Activated CD4-positive, alpha-beta T cell treated with anti-CD3 and anti-CD28 coated beads, Interleukin-2, amount 10 ng/mL, durations not matched to agents 7 days and 5 days (primary cell): ENCODE results near the gene ROBO1. TPM values are rescaled to one million over a fixed set of nuclear protein-coding genes. Genes with fewer than 3 reads are reported as not detected.

ENCODE experiments used
- CTCF ChIA-PET: fragments of 350-600 bp; sonication (Branson Sonifier 250); formaldehyde crosslinking; loops from one replicate; lab custom pipeline; 2021; ENCODE audit warnings: antibody characterized with exemption; lab: Charles Lee
- POLR2A ChIA-PET: fragments of 350-600 bp; sonication (Branson Sonifier 250); formaldehyde crosslinking; loops from one replicate; lab custom pipeline; 2021; ENCODE audit warnings: antibody characterized with exemption; lab: Charles Lee
- DNase-seq: peaks from one replicate; pipeline ENCODE4 v3.0.0-alpha.2; 2020
- H3K27ac Mint-ChIP-seq: one replicate; pipeline ENCODE4 v1.8.0; 2021; ENCODE audit warnings: mild to moderate bottlenecking, moderate library complexity, mixed read lengths
- H3K27me3 Mint-ChIP-seq: one replicate; pipeline ENCODE4 v1.8.0; 2021; ENCODE audit warnings: mixed read lengths
- H3K36me3 Mint-ChIP-seq: one replicate; pipeline ENCODE4 v1.8.0; 2021; ENCODE audit warnings: low read depth, mixed read lengths
- H3K4me1 Mint-ChIP-seq: one replicate; pipeline ENCODE4 v1.8.0; 2021; ENCODE audit warnings: mixed read lengths
- H3K4me3 Mint-ChIP-seq: one replicate; pipeline ENCODE4 v1.8.0; 2021; ENCODE audit warnings: mild to moderate bottlenecking, moderate library complexity, mixed read lengths
- H3K9me3 Mint-ChIP-seq: one replicate; pipeline ENCODE4 v1.8.0; 2021; ENCODE audit warnings: mixed read lengths
- total RNA-seq, 2 experiments: library from RNA; stranded (reverse); gene quantifications; one replicate each; pipeline ENCODE4 v1.2.3, GENCODE V29; 2021

The ROBO1 gene
- total RNA-seq, 2 experiments from 2014 or later = 0.55 to 0.62 TPM

GRCh38 chr3:79473993-79474392, 293.8 kb downstream of the ROBO1 start:
- H3K4me1 Mint-ChIP-seq = no peaks in the 10 kb centered on the region
- no peak overlapping the region for H3K27ac Mint-ChIP-seq
- ChIA-PET POLR2A (no interaction called here), CTCF (no interaction called here)
- peaks cover 2% of the 10 kb centered on the region for H3K9me3 Mint-ChIP-seq
- H3K27me3 Mint-ChIP-seq = no peaks in the 10 kb centered on the region
- no peak overlapping the region for H3K4me3 Mint-ChIP-seq
- no peak for DNase-seq
- H3K36me3 Mint-ChIP-seq = no peaks in the 10 kb centered on the region

DNA sequence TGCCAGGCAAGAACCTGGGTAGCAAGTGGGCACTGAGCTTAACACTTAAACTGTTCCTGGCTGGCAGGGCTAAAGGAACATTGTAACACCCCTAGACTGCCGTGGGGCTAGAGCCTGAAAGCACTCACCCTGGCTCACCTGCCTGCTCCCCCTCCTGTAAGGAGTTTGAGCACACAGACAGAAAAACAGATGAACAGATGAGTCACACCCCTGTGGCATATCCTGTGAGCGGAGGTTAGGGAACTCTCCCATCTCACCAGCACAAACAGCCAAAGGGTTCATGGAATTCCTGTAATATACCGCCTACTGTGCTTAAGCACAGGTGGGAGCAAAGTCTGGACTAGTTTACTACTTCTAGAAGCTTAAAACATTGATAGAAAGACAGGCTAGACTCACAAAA, 300.1 kb downstream of the ROBO1 start:
- H3K4me1 Mint-ChIP-seq = no peaks in the 10 kb centered on the region
- no peak overlapping the region for H3K4me3 Mint-ChIP-seq
- H3K27me3 Mint-ChIP-seq = no peaks in the 10 kb centered on the region
- no peaks in the 10 kb centered on the region for H3K36me3 Mint-ChIP-seq
- CTCF ChIA-PET = no interaction called here
- POLR2A ChIA-PET = no interaction called here
- no peak overlapping the region for H3K27ac Mint-ChIP-seq
- DNase-seq = no peak
- H3K9me3 Mint-ChIP-seq = peaks cover 2% of the 10 kb centered on the region

DNA sequence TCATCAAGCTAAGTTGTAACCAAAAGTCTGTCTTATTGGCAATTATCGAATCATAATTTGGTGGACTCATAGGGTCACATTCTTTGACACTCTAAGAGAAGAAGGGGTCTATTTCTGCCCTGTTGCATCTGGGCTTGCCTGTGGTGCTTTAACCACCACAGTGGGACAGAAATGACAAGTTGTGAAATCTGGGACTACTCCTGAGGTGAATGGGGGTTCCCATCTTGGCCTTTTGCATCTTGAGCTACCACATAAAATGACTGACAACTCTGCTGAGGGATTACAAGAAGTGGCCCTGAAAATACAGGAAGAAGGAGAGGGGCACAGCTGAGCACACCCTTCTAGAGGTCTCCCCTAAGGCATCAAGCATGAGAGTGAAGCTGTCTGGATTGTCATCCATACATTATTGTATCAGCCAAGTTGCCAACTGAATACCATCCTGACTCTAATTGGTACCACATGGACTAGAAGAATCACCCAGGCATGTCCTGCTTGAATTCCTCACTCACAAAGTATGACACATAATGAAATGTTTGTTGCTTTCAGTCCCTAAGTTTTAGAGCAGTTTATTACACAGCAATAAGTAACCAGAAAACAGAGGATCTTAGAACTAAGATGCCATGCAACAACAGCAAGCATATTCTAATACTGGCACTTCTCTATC, 306.5 kb downstream of the ROBO1 start:
- ChIA-PET POLR2A (no interaction called here), CTCF (no interaction called here)
- Mint-ChIP-seq H3K4me1 (no peaks in the 10 kb centered on the region), H3K27ac (no peak overlapping the region), H3K27me3 (no peaks in the 10 kb centered on the region), H3K4me3 (no peak overlapping the region), H3K36me3 (no peaks in the 10 kb centered on the region), H3K9me3 (peaks cover 2% of the 10 kb centered on the region)
- no peak for DNase-seq

DNA sequence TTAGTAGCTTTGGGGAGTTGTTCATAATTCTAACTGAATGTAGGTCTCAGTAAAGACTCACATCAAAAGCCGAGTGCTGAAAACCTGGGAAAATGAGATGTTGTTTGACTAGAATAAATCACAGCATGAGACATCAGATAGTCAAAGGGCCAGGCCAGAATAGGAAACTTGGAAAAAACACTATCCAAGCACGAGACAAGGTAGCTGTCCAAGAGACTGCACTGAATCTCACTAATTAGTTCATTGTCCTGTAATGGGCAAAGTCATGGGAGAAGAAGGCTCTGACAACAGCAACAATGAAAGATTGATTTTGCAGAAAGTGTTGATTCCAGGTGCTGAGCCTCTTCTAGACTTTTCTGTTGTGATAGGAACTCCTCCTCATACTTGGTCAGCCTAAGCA, 314.2 kb downstream of the ROBO1 start:
- ChIA-PET CTCF (no interaction called here), POLR2A (no interaction called here)
- Mint-ChIP-seq H3K9me3 (no peaks in the 10 kb centered on the region), H3K27me3 (no peaks in the 10 kb centered on the region), H3K4me3 (no peak overlapping the region), H3K27ac (no peak overlapping the region), H3K4me1 (no peaks in the 10 kb centered on the region), H3K36me3 (no peaks in the 10 kb centered on the region)
- no peak for DNase-seq

DNA sequence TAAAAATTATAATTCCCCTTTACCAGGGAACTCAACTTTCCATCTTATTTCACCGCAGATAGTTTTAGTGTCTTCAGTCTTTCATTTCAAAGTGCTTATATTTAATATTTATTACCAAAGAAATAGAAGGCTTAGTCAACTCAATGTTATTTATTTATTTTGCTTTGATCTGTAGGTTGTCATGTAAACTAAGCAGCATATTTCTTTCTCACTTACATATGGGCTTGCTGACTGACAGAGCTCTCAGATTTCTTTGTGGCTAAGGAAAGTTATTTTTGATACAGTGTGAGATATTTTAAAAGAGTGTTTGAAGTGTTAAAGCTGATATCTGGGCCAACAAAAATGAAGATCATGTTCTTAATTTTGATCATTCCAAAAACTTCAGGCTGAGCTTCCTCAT, 331.4 kb downstream of the ROBO1 start:
- Mint-ChIP-seq H3K4me1 (no peaks in the 10 kb centered on the region), H3K27ac (no peak overlapping the region), H3K9me3 (no peaks in the 10 kb centered on the region), H3K36me3 (no peaks in the 10 kb centered on the region), H3K27me3 (no peaks in the 10 kb centered on the region), H3K4me3 (no peak overlapping the region)
- ChIA-PET CTCF (no interaction called here), POLR2A (no interaction called here)
- DNase-seq = no peak

DNA sequence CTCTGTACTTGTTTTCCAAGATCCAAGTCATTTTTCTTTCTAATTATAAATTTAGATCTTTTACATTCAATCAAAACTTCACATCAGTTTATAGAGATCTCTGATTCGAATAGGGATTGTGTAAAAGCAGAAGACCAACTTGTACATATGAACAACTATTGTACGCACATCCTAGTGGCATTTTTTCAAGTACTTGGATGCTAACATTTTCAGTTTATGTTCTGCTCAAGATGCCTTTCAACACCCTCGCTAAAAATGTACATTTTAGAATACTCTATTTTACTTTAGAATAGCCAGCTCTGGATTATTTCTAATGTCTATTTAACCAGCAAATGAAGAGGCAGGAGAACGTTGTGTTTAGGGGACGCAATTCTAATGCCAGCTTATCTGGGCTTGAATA, 340.7 kb downstream of the ROBO1 start:
- CTCF ChIA-PET = no interaction called here
- POLR2A ChIA-PET = no interaction called here
- no peak for DNase-seq
- H3K27ac Mint-ChIP-seq = no peak overlapping the region
- H3K4me1 Mint-ChIP-seq = no peaks in the 10 kb centered on the region
- H3K36me3 Mint-ChIP-seq = no peaks in the 10 kb centered on the region
- H3K4me3 Mint-ChIP-seq = no peak overlapping the region
- peaks cover 4% of the 10 kb centered on the region for H3K9me3 Mint-ChIP-seq
- no peaks in the 10 kb centered on the region for H3K27me3 Mint-ChIP-seq

DNA sequence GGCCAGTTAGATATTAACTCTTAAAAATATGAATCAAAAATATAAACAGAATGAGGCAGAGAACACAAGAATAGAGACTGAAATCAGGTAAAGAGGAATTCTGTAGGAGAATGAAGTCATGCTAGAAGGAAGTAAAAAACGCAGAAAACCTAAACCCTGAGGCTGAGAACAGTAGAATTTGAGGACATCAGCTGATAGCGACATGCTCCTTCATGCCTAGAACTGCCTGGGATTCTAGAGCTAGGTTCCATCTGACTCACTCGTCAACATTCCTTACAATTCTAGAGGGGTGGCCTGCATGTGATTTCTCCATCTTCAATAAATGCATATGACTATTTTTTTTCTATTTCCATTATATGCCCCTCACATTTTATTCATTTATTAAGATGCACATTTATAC, 343.0 kb downstream of the ROBO1 start:
- ChIA-PET POLR2A (no interaction called here), CTCF (no interaction called here)
- Mint-ChIP-seq H3K27ac (no peak overlapping the region), H3K36me3 (no peaks in the 10 kb centered on the region), H3K4me3 (no peak overlapping the region), H3K9me3 (peaks cover 4% of the 10 kb centered on the region), H3K27me3 (no peaks in the 10 kb centered on the region), H3K4me1 (no peaks in the 10 kb centered on the region)
- DNase-seq = no peak

- POLR2A ChIA-PET = no interaction called here
- H3K9me3 Mint-ChIP-seq = peaks cover 6% of the 10 kb centered on the region
- DNase-seq = no peak
- H3K4me3 Mint-ChIP-seq = no peak overlapping the region
- no peaks in the 10 kb centered on the region for H3K4me1 Mint-ChIP-seq
- CTCF ChIA-PET = no interaction called here
- H3K36me3 Mint-ChIP-seq = no peaks in the 10 kb centered on the region
- no peaks in the 10 kb centered on the region for H3K27me3 Mint-ChIP-seq
- no peak overlapping the region for H3K27ac Mint-ChIP-seq
Observed at GRCh38 chr3:79423417-79423816, 344.4 kb downstream of the ROBO1 start.

DNA sequence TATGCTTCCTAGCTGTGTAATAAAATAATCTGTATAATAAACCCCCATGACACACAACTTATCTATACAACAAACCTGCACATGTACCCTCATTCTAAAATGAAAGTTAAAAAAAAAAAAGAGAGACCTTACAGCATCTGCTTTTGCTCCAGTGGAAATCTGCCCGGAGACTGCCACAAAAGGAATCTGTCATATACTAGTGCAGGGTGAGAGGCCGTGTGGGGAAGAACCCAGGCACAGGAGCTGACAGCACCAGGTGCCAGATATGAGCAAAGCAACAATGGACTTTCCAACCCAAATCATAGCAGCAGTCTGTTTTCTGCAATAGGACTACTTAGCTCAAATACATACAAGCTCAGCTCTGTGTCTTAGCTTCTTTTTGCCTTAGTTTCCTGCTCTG, 346.5 kb downstream of the ROBO1 start:
- no peak for DNase-seq
- Mint-ChIP-seq H3K9me3 (peaks cover 4% of the 10 kb centered on the region), H3K36me3 (no peaks in the 10 kb centered on the region), H3K27me3 (no peaks in the 10 kb centered on the region), H3K4me3 (no peak overlapping the region), H3K4me1 (no peaks in the 10 kb centered on the region), H3K27ac (no peak overlapping the region)
- CTCF ChIA-PET = no interaction called here
- POLR2A ChIA-PET = no interaction called here

GRCh38 chr3:79418855-79419621, 348.8 kb downstream of the ROBO1 start:
- ChIA-PET CTCF (no interaction called here), POLR2A (no interaction called here)
- Mint-ChIP-seq H3K27me3 (no peaks in the 10 kb centered on the region), H3K4me3 (no peak overlapping the region), H3K36me3 (no peaks in the 10 kb centered on the region), H3K9me3 (peaks cover 6% of the 10 kb centered on the region), H3K4me1 (no peaks in the 10 kb centered on the region), H3K27ac (no peak overlapping the region)
- no peak for DNase-seq

- POLR2A ChIA-PET = no interaction called here
- Mint-ChIP-seq H3K4me1 (no peaks in the 10 kb centered on the region), H3K27ac (no peak overlapping the region), H3K27me3 (no peaks in the 10 kb centered on the region), H3K36me3 (no peaks in the 10 kb centered on the region), H3K4me3 (no peak overlapping the region), H3K9me3 (peaks cover 5% of the 10 kb centered on the region)
- CTCF ChIA-PET = no interaction called here
- no peak for DNase-seq
Observed at GRCh38 chr3:79415356-79415755, 352.4 kb downstream of the ROBO1 start.

- POLR2A ChIA-PET = no interaction called here
- Mint-ChIP-seq H3K4me1 (no peaks in the 10 kb centered on the region), H3K27me3 (no peaks in the 10 kb centered on the region), H3K9me3 (peaks cover 5% of the 10 kb centered on the region), H3K36me3 (no peaks in the 10 kb centered on the region), H3K27ac (no peak overlapping the region), H3K4me3 (no peak overlapping the region)
- DNase-seq = no peak
- CTCF ChIA-PET = no interaction called here
Observed at GRCh38 chr3:79414806-79415205, 353.0 kb downstream of the ROBO1 start.

DNA sequence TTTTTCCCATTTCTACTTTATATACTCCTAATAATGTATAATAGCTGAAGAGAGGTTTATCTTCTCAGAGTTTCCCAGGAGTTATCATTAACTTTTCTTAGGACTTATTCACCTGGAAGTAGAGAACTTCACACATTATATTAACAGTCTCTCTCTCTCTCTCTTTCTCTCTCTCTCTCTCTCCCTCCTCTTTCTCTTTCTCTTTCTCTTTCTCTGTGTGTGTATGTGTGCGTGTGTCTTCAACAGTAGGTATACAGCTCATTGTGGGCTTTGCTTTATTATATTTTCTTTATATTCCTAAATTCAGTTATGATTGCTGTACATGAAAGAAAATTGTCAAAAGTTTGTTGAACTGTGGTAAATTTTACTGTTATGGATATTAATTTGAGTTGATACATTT, 353.8 kb downstream of the ROBO1 start:
- Mint-ChIP-seq H3K27ac (no peak overlapping the region), H3K9me3 (peaks cover 5% of the 10 kb centered on the region), H3K4me3 (no peak overlapping the region), H3K4me1 (no peaks in the 10 kb centered on the region), H3K27me3 (no peaks in the 10 kb centered on the region), H3K36me3 (no peaks in the 10 kb centered on the region)
- POLR2A ChIA-PET = no interaction called here
- no peak for DNase-seq
- CTCF ChIA-PET = no interaction called here

DNA sequence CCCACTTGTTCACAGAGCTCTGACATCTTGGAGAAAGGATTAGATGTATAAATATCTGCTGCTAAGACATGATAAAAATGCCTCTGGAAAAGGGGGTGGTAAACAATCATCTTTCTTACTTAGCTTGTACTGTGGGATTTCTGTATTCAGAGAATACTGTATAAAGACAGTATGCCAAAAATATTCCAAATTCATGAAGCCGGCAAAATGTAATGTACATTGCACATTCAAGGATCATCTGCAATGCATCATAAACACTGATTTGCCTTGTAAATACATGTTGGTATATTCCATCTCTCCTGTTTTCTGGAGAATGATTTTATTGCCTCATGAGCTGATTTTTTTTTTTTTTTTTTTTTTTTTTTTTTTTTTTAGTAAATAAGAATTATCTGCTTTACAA, 355.3 kb downstream of the ROBO1 start:
- no peak overlapping the region for H3K4me3 Mint-ChIP-seq
- peaks cover 3% of the 10 kb centered on the region for H3K9me3 Mint-ChIP-seq
- no peaks in the 10 kb centered on the region for H3K4me1 Mint-ChIP-seq
- ChIA-PET POLR2A (no interaction called here), CTCF (no interaction called here)
- no peak for DNase-seq
- H3K27me3 Mint-ChIP-seq = no peaks in the 10 kb centered on the region
- H3K36me3 Mint-ChIP-seq = no peaks in the 10 kb centered on the region
- no peak overlapping the region for H3K27ac Mint-ChIP-seq
